HG02798 (cell line): ENCODE data around the gene RSAD1.

Experiments
- ATAC-seq: cut with Tn5 transposase; IDR thresholded peaks from one replicate; pipeline ENCODE4 v1.9.1; 2021; ENCODE audit warnings: mild to moderate bottlenecking; ENCODE audit not compliant: unreplicated experiment, poor library complexity

The RSAD1 gene

DNA sequence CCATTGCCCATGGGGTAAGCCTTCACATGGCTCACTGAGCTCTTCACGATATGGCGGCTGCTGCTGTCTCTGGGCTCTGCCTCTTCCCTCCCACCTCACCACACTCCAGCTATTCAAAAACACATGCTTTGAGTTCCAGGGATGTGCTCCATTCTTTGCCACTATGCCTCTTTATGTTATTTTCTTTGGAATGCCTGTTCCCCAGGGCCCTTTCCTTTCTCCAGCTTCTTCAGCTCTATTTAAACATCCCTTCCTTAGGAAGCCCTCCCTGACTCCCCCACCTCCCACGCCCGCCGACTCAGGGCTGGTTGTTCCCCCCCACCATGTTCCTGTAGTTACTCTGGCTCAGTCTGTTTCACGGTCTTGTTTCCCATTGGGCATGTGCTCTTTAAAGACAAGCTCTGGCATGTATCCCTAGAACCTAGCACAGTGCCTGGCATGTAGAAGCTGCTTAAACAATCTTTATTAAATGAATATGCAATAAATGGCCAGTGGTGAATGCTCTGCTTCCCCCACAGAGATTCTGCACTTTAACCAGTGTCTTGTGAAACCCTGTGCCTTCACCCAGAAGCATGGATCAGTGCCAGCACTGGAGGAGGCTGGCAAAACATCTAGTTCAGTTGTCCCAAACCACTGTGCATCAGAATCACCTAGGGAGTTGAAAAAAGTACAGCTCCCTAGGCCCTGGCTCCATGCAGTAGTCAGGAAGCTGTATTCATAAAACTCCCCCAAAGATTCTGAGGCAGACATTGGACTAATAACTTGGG lies 36.5 kb downstream of the RSAD1 start:
- no peak for ATAC-seq

DNA sequence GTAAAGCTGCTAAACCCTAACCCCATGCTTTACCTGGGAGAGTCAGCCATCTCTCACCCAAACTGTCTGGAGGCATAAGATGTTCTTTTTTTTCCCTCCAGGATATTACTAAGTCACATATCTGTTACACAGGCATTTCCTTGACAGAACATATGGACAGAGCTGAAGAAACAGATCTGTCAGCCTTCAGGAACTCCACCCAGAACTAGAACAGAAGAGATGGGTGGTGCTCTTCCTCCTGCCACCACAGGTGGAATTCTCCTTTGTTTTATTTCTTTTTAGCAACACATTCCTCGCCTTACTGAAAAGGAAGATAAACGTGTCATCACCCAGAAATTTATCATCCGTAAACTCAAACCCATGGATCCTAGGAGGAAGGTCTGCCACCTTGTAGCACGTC lies 38.4 kb downstream of the RSAD1 start:
- ATAC-seq, result no peak

DNA sequence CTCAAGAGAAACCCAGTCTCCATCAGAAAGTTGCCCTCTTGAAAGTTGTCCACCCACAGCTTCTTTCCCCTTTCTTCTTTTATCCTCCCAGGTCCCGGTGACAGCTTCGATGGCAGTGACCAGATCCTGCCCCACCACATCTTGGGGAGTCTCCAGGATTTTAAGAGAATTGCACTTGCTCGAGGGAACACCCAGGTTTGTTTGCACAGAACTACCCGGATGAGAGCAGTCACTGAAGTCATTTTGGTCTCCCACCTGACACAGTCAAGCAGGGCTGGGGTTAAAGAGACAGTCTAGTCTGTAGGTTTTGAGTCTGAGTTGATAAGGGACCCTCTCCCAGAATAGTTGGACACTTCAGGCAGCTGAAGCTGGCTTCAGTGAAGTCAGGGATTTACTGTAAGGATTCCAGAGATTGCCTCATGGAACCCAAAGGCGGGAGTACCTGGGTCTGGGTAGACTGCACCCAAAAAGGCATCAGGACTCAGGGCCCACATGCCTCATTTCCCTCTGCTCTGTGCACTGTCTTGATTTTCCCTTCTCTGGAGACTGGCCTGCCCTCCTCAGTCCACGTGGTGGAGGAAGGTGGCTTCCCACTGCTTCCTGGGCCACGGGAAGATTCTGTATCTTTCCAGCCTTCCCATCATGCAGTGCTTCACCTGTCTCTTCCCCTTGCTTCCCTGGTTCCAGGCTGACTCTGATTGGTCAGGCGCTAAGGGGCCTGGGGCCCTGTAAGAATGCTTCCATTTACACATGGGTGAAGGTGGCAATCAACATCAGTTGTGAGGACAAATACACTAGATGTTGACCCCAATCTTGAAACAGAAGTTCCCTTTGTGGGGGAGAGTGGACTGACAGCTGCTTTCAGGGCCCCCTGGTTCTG lies 39.1 kb downstream of the RSAD1 start:
- ATAC-seq, result no peak

DNA sequence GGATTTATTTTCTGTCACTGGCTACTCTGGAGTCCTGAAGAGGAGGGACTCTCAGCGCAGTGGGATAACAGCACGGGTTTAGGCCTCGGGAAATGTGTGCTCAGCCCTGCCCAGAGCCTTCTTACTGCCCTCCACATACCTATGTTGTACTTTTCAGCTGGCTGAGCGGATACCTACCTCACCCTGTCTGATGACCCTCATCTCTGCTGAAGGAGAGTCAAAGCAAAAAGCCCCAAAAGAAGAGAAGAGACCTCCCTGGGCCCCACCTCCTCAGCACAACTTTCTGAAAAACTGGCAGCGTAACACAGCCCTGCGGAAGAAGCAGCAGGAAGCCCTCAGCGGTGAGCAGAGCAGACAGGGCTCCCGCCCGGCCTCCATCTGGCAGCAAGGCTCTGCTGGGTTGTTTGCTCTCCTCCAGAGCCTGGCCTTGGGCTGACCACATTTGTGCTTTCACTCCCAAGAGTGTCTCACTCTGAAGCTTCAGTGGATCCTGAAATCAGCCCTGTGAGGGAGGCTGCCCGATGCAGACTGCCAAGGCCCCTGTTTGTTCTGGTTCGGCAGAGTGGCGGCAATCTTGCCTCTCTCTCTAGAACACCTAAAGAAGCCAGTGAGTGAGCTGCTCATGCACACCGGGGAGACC lies 39.8 kb downstream of the RSAD1 start:
- ATAC-seq, result no peak

DNA sequence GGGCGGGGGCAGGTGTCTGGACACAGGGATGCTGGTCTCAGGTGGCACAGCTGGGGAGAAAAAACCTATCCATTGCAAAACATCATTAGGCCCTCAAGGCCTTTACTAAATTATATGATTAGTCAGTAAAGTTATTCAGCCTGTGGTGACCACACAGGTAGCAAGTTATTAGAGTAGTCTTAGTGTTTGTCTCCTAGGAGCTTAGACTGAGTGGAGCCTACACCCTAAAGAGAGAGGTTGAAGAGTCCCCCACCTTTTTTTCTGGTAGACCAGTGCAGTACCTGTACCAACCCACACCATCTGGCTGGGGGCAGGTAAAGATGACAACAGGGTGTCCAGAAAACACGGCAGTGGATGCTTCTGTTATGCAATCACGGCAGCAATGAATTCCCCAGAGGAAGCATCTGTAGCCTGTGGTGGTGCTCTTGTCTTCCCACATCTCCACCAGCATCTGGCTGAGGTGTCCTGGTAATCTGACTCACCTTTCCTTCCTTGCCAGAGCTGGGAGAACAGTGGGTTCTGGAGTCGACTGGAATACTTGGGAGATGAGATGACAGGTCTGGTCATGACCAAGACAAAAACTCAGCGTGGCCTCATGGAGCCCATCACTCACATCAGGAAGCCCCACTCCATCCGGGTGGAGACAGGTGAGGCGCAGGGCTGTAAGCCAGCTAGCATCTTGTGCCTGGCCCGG lies 40.6 kb downstream of the RSAD1 start:
- no peak for ATAC-seq

DNA sequence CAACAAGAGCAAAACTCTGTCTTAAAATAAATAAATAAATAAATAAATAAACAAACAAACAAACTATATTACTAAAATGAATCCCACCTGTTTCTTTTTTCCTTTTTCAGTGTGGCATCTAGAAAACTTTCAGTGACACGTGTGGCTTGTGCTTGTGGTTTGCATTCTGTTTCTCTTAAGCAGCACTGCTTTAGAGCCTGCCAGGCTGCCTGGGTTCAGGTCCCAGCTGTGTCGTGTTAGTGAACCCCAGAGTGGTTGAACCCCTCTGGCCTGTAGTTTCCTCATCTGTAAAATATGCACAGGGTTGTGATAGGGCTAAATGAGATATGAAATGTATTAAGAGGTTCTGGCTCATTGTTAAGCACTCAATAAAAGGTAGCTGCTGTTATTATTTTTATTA lies 41.8 kb downstream of the RSAD1 start:
- no peak for ATAC-seq

DNA sequence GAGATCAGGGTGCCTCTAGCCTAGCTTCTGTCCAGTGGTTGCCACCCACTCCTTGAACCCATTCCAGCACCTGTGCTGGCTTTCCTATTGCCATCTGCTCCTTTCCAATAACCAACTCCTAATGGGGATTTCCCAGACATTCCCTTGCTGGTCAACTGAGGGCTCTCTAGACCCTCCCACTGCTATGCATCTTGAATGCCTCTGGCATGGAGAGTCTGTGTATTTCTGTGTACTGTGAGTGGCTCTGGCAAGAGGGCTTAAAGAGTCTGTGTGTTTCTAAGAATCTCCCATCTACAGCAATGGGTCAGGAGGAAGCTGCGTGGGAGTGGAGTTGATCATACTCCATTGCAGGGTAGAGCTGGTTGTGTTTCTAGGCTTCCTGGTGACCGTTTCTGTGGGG lies 42.9 kb downstream of the RSAD1 start:
- no peak for ATAC-seq

DNA sequence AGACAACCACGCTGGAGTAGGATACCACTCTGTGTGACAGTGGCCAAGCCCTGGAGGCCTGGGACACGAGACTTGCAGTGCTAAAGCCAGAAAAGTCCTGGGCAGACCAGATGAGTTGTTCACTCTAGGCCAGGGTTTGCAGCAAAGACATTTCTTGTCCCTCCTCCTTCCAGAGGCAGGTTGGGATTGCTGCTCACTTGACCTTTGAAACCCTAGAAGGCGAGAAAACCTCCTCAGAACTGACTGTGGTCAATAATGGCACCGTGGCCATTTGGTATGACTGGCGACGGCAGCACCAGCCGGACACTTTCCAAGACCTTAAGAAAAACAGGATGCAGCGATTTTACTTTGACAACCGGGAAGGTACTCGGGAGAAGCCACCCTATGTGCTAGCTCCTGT lies 44.1 kb downstream of the RSAD1 start:
- ATAC-seq, result no peak

DNA sequence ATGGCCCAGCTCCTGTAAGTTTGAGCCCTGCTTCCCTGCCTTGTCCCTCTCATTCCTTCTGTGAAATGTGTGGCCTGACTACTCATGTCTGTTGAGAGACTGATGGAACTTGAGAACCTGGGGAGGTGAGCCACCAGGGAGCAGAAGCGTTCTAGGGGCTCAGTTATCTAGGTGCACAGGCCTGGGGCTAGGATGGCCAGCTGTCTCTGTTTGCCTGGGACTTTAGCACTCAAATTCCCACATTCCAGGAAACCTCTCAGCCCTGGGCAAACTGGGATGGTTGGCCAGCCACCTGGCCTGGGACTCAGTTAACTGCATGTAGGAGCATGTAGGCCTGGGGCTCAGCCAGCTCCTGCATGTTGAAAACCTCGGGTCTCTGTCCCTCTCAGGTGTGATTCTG lies 44.5 kb downstream of the RSAD1 start:
- no peak for ATAC-seq

DNA sequence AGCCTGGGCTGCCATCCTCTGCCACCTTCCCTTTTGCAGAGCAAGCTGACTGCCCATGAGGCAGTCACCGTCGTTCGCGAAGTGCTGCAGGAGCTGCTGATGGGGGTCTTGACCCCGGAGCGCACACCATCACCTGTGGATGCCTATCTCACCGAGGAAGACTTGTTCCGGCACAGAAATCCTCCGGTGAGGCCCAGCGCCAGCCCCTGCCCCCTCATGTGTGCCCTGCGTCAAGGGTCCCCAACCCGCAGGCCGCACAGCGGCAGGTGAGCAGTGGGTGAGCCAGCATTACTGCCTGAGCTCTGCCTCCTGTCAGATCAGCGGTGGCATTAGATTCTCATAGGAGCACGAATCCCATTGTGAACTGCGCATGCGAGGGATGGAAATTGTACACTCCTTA lies 46.2 kb downstream of the RSAD1 start:
- no peak for ATAC-seq

DNA sequence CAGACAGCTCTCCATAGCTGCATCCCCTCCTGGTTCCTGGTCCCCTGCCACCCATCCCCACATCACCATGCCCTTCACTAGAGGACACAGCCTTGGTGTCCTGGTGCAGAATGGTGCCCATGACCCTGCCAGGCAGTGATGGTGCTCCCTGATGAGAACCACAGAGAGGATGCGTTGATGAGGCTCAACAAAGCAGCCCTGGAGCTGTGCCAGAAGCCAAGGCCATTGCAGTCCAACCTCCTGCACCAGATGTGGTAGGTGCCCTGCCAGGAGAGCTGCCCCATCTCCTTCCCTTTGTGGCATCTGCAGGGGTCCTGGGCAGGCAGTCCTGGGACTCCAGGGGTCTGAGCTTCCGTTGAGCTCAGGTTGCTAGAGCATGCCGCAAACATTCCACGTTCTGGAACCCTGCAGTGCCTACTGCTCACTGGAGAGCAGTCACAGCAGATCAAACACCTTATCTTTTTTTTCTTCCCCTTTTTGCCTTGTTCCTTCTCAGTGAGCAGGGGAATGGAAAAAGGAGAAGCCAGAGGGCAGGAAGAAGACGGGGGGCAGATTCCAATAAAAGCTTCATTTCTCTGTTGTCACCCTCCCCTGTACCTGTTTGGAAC lies 48.6 kb downstream of the RSAD1 start:
- no peak for ATAC-seq

DNA sequence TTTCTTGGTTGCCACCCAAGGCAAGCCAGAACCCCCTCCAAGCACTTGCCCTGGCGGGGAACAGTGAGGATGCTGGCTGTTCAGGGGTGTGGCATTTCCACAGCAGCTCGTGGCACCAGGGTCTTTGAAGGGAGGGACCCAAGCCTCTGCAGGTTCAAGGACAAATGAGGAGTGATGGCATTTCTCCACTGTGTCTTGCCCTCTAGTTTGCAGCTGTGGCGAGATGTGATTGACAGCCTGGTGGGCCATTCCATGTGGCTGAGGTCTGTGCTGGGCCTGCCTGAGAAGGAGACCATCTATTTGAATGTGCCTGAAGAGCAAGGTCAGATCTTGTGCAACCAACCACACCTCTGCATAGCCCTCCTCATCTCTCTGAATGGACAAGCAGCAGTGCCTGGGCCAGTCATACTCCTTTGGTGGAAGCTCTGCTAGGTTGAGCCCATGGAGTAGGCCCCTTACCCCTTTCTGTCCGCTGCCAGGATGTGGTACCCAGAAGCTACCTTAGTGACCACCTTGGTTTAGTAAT lies 49.4 kb downstream of the RSAD1 start:
- no peak for ATAC-seq

DNA sequence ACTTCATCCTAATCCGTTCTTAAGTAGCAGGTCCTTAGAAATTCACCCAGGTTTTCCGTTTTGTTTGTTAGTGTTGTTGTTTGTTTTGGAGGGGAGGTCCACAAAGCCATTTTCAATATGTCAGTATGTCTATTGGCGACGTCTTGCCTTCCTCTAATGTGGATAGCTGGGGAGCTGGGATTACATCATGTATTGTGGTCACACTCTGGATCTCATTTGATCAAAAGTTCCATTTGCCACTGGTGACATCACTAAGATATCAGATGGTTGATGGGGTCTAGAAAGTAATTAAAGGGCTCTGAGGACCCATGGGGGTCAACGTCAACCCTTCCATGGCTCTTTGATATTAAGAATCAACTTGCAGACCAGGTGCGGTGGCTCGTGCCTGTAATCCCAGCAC lies 51.2 kb downstream of the RSAD1 start:
- ATAC-seq, result no peak

DNA sequence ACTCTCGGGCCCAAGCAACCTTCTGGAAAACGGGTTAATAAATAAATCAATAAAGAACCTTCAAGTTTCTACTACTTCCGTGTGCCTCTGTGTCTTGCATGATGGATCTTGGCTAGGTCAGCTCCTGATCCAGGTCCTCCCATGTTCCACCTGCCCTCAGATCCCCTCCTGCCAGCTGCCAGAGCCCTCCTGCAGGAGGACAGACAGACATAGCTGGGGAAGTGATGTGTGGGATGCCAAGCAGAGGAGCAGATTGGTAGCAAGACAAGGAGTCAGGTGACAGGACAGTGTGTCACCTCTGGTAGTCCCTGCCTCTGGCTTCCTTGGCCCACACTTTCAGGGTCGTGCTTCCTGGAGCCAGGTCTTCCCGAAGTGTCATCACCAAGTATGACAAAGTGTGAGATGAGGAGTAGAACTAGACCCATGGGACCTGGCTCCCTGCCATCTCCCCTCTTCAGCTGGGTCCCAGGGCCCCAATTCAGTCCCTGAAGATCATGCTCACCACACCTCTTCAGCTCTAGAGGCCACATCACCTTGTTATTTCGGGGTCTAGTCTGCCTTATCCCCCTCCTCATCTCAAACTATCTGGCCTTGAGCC lies 52.9 kb downstream of the RSAD1 start:
- no peak for ATAC-seq

DNA sequence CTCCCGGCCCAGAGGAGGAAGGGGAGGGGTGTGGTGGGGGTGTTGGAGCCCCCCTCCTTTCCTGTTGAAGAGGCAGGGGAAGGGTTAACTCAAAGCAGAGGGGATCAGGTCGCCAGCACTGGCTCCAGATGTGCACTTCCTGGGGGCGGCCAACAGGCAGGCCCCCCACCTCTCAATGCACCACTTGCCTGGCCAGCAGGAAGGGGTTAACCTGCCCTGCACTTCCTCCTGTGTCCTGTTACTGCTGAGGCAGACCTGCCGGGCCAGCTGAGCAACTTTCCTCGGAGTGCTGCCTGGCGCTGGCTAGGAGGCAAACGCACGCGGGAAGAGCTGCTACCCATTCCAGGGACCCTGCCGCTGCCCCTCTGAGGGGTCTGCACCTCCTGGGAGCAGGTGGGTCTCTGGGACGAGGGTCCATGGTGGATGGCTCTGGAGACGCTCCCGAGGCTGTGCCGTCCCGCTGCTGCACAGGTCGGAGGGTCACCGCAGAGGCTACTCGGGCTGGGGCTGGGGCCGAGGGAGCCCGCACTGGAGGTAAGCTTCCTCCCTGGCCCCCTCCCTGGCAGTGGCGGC lies 53.9 kb downstream of the RSAD1 start, which contains the start of gene EPN3:
EPN3 (plus strand) TSS at position 284 of the 573 bp plus-strand sequence. CDS start 3,822 bp downstream, outside the sequence.
- ATAC-seq, result no peak

DNA sequence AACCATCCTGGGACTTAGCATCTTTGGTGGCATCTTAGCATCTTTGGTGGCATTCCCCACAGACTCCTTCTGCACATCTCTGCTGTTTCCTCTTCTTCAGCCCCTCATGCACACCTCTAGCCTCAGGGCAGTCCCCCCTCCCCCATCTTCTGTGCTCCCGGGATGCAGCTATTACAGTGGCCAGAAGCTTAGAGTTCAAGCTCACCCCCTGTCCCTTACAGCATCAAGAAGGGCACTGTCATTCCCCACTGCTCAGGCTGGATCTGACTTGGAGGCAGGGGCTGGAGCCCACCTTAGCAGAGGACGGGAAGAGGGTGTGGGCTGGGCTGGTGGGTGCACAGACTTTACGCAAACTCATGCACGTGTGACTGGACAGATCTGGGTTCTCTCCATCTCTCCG lies 54.5 kb downstream of the RSAD1 start:
- no peak for ATAC-seq

DNA sequence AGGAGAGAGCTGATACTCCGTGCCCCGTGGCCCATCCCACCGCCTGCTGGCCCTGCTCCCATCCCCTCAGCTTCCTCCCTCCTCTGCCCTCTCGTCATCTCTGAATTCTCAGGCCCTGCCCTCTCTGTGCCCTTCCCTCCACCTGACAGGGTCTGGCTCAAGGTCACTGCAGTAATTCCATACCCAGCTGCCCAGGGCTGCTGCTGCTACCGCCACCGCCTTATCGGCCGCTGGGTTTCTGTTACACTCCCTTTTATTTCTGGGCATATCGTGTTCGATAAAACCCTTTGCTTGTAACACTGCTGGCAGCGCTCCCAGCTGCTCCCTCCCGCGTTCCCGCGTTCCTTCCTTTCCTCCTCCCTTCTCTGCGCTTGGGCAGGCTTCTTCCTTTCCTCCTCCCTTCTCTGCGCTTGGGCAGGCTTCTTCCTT lies 55.1 kb downstream of the RSAD1 start:
- no peak for ATAC-seq

DNA sequence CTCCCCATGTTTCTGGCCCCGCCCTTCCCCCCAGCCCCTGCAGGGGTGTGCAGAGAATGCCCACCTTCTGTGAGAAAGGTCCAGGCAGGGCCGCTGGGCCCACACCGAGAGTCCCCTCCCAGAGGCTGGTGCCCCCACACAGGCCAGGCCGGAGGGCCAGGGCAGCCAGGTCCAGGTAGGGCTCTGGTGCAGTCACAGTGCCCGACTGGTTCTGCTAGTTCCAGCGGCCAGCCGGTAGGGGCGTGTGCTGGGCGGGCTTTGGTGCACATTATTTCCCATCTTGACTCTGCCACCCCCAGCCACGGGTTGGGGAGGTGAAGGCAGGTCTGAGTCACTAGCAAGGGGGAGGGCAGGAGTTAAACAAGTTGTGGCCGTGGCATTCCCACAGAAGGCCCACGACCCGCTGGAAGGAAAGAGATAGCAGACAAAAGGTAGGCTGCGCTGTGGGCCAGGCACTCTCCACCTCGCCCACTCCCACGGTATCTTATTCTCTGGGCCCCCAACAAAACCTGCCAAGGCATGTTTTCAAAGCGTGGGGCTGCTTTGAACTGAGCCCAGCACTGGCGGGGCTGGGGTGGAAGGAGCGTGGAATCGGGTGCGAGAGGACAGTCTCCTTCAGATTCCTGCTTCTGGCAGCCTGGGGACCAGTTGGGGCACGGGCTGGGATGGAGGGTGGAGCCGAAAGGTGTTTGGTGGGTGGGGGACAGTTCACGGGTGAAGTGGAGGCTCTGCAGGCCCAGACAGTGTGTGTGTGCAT lies 55.7 kb downstream of the RSAD1 start:
- ATAC-seq, result no peak
